GM21825 (cell line): ENCODE measurements around the gene RND2.
"Not testable (repeated sequence)": the region's sequence is repeated elsewhere in the genome, so short reads cannot be mapped to it uniquely, and the experiment has no call there.

ENCODE experiments used
- ATAC-seq: cut with Tn5 transposase; IDR thresholded peaks from one replicate; pipeline ENCODE4 v1.9.1; 2021; ENCODE audit warnings: mild to moderate bottlenecking, moderate library complexity; ENCODE audit not compliant: unreplicated experiment

RND2 gene, protein sequence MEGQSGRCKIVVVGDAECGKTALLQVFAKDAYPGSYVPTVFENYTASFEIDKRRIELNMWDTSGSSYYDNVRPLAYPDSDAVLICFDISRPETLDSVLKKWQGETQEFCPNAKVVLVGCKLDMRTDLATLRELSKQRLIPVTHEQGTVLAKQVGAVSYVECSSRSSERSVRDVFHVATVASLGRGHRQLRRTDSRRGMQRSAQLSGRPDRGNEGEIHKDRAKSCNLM

DNA sequence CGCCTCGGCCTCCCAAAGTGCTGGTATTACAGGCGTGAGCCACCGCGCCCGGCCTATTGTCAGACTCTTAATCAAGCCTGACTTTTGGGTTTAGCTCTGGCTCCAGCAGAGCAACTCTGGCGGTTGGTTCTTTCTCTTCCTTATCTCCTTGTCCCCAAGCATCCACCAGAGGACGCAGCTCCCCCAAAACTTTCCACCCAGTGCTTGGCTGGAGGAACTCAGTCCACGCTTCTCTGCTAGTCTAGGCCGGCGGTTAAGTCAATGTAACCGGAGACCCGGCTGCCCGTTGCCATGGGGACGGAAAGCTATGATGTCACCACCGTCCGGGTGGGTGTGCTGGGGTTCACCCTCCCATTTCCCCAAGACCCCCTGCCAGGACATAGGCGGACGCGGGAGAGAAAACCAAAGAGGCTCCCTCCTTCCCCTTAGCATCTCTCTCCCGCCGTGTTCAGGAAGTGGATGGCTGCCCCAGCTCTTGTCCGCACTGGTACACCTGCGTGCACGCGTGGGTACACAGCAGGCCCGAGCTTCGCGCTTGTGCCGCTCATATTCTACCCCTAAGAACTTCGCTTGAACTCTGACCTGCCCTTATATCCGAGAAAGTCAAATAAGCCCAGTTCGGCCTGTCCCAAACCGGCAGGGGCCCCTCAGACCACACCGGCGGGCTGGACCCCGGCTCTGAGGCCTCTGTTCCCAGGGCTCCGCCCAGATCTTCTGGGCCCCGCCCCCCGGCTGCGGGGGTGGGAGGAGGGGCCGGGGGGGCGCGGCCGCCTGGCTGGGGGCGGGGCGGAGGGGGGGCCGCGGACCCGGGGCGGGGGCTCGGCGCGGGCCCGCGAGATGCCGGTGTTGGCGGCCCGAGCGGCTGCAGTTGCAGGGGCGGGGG lies at the start of gene RND2:
RND2 (plus strand) TSS at position 825 of the 883 bp plus-strand sequence. CDS start 117 bp downstream, outside the sequence.
- peak; percentile 42 for ATAC-seq

DNA sequence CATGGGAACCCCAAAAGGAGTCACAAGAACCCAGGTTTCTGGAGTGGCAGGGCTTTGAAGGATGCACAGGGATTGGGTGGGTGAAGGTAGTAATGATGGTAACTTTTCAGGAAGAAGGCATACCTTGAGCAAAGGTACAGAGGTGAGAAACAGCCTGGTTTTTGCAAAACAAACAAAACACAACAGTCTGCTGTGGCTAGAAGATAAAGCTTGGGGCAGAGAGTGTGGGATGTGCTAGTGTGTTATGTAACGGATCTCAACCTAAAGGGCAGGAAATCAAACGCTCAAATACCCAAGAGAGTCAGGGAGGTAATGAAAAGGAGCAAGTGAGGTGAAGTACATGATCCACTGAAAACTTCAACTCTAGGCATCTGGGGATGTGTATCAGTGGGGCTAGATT lies 49.8 kb upstream of the RND2 start:
- ATAC-seq, result no peak

DNA sequence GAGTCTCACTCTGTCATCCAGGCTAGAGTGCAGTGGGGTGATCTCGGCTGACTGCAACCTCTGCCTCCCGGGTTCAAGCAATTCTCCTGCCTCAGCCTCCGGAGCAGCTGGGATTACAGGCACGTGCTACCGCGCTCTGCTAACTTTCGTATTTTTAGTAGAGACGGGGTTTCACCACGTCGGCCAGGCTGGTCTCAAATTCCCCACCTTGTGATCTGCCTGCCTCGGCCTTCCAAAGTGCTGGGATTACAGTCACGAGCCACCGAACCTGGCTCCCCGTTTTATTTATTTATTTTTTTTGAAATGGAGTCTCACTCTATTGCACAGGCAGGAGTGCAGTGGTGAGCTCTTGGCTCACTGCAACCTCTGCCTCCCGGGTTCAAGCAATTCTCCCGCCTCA lies 49.3 kb upstream of the RND2 start:
- not testable (repeated sequence) for ATAC-seq

DNA sequence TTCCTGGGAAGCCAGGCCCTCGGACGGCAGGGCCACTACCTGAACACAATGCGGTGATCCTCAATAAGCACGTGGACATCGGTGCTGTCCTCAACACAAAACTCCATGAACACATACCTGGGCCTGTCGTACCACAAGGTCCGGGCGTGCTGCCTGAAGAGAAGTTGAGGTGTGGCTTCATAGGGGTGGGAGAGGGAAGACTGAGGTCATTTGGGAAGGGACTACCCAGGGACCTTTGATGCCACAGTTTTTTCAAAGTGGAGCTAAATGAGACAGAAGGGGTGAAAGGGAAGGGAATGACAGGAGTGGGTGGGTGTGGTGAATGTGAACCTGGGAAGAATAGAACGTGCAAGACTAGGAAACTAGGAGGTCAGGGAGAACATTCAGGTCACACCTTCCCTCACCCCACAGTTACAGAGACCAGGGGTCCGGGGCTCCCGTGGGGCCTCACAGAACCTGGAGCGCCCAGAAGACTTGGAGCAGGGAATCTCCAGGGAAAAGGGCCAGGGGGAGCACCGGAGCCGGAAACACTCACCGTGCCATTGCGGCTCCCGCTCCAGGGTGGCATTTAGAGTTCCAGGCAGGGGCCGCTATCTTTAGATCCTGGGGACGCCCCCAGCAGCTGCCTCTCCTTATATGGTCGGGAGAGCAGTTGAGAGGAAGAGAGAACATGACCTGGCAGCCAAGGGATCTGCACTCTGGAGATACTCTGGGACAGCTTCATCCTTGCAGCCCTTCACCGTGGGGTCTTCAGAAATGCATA lies 45.3 kb upstream of the RND2 start, which contains the start of gene PTGES3L:
PTGES3L (minus strand) TSS at position 570 of the 763 bp plus-strand sequence; CDS start at position 543, 27 bp downstream.
- peak; percentile 41 for ATAC-seq

DNA sequence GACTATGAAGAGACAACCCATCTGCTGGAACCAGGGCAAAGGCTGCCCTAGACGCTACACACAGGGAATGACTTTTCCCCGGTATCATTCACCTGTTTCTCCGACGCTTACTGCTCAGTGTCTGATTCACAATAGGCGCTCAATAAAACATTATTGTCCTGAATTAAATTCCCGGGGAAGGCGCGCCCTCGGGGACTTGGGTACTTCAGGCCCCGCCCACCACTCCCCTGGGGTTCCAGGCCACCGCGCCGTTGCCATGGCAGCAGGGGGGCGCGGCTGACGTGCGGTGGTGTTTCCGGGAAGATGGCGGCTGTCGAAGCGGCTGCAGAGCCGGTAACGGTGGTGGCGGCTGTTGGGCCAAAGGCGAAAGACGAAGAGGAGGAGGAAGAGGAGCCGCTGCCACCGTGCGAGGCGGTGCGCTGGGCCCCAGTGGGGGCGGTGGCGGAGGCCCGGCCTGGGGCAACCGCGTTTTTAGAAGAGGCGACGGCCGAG lies 44.7 kb upstream of the RND2 start, which contains the start of gene RUNDC1:
RUNDC1 (plus strand) TSS at position 292 of the 492 bp plus-strand sequence; CDS start at position 304, 12 bp downstream.
- ATAC-seq, result peak; percentile 71

DNA sequence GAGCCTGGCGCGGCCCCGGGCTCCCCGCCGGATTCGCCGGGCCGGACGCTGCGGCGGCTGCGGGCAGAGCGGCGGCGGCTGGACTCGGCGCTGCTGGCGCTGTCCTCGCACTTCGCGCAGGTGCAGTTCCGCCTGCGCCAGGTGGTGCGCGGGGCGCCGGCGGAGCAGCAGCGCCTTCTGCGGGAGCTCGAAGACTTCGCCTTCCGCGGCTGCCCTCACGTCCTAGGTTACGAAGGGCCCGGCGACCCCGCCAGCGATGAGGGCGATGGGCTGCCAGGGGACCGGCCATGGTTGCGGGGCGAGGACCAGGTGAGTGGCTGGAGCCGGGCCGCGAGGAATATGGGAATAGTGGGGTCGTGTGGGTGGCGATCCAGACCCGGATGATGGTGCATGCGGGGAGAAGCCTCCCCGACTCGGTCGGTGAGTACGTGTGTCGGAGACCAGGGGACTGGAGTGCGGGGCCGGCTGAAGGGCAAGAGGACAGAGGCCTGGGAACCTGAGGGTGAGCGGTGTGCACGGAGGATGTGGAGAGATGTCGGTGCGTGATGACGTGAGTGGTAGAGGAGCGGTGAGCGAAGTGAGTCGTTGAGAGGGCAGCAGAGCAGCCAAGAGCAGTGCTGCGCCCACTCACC lies 44.1 kb upstream of the RND2 start:
- ATAC-seq, result peak; percentile 30

DNA sequence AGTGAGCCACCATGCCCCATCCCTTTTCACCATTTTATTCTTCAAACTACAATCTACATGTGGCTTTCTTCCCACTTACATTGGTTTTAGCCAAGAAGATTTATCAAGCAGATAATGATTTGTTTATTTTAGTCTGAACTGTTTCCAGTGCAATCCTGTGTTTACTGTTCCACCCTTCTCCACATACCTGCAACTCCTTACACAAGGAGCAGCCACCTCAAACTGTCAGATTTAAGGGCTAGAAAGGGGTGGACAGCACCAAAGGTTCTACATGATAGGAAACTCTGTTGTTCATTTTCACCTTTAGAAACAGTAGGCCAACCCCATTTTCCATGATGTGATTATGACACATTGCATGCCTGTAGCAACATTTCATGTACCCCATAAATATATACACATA lies 42.8 kb upstream of the RND2 start:
- ATAC-seq, result no peak

DNA sequence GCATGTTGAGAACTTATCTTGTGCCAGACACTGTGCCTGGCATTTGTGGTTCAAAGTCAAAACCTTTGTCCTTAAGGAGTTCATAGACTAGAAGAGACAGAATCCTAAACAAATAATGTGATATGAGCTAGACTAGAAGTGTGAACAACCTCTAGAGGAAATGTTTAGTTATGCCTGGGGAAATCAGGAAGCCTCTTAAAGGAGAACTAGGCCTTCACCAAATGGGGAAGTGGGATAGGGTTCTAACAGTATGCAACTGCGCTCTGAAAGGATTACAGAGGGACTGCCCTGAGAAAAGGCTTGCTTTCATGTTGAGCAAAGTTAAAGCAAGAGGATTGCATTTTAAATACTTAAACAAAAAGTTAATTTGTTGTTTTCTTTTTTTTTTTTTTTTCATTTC lies 39.8 kb upstream of the RND2 start:
- no peak for ATAC-seq

DNA sequence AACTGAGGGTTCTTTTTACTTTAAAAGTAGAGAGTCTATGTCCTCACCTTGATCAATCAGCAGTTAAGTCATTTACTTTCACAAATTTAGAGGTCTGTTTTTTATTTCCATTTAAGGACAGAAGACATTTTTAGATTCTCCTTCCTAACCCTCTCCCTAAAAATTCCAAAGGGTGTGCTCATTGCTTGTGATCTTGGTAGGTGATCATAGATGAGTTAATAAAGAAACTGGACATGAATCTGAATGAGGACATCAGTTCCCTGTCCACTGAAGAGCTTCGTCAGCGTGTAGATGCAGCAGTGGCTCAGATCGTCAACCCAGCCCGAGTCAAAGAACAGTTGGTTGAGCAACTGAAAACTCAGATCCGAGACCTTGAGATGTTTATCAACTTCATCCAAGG lies 35.9 kb upstream of the RND2 start:
- ATAC-seq, result no peak

DNA sequence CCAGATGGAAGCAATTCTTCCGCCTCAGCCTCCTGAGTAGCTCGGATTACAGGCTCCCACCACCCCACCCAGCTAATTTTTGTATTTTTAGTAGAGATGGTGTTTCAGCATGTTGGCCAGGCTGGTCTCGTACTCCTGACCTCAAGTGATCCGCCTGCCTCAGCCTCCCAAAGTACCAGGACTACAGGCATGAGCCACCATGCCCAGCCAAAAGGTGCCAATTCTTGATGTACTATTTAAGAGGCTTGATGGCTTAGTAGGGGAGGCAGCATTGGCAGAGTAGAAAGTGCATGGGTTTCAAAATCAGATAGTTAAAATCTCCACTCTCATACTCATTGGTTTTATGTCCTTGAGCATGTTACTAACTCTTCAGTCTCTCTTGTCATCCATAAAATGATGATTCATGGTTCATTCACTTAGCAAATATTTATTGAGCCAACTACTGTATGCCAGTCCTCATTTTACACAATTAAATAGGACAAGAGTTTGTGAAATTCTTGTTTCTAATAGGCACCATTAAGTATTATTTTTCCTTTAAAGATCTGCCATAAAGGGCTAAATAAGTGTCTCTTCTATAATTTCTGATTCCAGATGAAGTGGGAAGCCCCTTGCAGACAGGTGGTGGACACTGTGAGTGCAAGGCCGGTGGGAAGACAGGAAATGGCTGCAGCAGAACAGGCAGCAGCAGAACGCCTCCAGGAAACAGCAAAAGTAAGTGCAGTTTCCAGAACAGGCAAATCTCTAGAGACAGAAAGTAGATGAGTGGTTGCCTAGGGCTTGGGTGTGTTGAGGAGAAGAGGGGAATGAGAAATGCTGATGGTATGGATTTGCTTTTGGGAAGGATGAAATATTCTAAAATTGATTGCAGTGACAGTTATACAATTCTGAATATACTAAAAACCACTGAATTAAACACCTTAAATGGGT lies 35.0 kb upstream of the RND2 start:
- no peak for ATAC-seq

DNA sequence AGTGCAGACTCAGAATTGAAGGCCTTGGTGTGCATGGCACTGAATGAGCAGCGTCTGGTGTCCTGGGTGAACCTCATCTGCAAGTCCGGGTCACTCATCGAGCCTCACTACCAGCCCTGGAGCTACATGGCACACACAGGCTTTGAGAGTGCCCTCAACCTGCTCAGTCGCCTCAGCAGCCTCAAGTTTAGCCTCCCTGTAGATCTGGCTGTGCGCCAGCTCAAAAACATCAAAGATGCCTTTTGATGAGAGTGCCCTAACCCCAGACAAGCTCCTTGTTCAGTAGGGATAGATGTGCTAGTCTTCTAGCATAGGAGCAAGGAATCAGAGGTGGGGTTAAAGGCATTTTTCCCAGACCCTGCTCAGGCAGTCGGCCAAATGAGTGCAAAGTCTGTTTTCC lies 33.6 kb upstream of the RND2 start:
- ATAC-seq, result no peak

DNA sequence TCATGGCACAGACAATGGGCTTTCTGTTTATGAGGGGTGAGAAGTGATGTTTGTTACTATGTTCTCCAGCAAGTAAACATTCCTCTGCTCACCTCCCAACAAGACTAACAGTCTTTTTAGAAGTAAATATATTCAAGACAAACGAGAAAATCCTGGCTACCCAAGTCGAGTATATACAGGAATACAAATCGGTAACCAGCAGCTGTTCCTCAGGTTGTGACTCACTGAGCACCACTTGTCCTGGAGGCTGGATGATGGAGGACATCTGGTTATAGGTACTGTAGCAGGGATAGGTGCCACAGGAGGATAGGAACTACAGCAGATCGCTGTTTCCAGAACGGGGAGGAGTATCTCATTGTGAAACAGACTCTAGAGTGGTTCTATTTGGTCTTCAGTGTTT lies 32.2 kb upstream of the RND2 start:
- no peak for ATAC-seq

DNA sequence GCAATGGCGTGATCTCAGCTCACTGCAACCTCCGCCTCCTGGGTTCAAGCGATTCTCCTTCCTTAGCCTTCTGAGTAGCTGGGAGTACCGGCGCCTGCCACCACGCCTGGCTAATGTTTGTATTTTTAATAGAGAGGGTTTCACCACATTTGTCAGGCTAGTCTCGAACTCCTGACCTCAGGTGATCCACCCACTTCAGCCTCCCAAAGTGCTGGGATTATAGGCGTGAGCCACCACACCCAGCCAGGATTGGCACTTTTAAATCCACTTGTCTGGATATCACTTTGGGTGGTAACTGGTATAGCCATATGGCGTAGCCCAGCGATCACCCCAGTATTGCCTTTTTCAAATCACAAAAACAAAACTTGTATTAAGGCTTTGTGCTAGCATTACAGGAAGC lies 31.1 kb upstream of the RND2 start:
- ATAC-seq, result not testable (repeated sequence)

DNA sequence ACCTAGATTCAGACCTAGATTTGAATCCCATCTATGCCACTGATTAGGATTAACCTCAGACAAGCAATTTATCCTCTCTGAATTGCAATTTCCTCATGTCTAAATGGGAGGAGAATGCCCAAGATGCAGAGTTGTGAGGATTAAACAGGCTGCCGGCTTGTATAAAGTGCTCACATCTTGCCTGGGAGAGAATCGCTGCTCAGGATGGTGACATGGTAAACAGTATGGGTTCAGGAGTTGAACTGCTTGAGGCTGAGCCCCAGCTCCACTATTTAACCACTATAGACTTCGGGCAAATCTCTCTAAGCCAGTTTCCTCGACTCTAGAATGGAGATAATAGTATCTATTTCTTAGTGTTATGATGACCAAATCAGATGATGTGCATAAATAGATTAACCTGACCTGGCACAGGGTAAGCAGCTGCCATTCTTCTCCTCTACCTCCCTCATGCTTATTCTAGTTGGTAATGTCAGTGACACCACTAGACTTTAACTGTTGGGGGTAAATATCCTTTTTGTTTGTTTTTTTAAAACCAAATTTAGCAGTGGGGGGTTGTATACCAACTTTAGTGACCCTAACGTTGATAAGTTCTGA lies 27.5 kb upstream of the RND2 start:
- ATAC-seq, result no peak

DNA sequence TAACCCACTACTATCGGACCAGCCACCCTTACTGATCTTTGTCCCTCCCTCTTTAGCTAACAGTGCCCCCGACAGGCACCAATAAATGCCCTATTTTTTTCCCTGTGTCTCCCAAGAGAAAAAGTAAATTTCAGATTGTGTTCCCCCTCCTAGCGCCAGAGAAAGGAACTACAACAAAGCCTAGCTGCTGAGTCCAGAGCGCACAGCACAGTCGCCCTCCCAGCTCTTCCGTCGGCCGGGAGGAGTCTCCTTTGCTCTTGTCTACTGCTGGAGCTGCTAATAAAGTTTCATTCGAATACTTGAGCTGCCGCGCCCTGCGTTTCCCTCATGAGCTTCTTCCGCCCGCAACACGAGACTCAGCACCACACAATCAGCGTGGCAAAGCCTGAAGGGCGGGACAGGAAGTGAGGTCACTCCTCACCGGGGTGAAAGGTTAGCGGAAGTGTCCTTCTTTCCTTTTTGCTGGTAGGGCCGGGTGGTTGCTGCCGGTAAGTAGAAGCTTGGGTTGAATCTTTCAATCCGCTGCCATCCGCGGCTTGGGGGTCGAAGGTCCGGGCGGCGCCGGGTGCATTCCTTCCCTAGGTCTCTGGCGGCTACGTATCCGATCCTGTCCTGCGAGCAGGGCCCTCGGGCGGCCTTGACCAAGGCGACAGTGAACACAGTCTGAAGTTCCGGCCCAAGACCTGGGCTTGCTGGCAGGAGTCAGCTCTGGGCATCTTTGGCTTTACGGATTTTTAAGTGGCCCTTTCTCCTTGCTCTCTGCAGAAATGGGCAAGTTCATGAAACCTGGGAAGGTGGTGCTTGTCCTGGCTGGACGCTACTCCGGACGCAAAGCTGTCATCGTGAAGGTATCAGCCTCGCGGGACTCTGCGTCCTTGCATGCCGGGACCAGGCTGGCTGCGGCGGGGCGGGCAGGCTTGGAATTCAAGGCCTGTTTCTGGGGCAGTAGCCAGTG lies 26.8 kb upstream of the RND2 start, which contains the start of gene RPL27:
RPL27 (plus strand) TSS at position 436 of the 955 bp plus-strand sequence; CDS start at position 768, 332 bp downstream.
- peak; percentile 89 for ATAC-seq

DNA sequence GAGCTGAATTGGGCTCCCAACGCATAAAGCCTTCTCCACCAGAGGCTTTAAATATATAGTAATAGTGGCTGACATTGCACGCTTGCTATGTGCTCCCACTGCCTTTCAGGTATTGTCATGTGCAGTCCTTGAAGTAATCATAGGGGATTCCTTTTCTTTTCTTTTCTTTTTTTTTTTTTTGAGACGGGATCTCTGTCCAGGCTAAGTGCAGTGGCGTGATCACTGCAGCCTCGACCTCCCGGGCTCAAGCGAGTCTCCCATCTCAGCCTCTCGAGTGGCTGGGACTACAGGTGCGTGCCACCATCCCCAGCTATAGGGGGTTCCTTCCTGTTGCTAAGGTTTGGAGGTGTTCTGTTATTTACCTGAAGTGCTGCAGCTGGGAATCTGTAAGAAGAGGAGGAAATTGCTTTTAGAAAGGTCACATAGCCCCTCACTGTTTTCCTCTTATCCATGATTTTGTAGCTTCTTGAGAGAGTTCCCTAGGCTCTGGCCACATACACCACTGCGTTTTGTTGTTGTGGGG lies 26.0 kb upstream of the RND2 start:
- ATAC-seq, result no peak

DNA sequence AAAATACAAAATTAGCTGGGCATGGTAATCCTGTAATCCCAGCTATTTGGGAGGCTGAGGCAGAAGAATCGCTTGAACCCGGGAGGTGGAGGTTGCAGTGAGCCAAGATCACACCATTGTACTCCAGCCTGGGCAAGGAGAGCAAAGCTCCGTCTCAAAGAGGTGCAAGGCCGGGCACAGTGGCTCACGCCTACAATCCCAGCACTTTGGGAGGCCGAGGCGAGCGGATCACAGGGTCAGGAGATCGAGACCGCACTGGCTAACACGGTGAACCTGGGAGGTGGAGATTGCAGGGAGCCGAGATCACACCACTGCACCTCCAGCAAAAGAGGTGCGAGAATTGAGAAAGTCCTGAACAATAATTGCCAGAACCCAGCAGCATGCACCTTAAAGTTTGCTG lies 24.1 kb upstream of the RND2 start:
- ATAC-seq, result not testable (repeated sequence)
